HG03520 (cell line): ENCODE measurements around the gene QKI.

Experiments used
- ATAC-seq: cut with Tn5 transposase; IDR thresholded peaks from one replicate; pipeline ENCODE4 v1.9.1; 2021; ENCODE audit warnings: mild to moderate bottlenecking, moderate library complexity; ENCODE audit not compliant: unreplicated experiment

QKI gene

GRCh38 chr6:163527291-163527690, 112.8 kb downstream of the QKI start:
- no peak for ATAC-seq

- no peak for ATAC-seq
These were observed 115.1 kb downstream of the QKI start for GRCh38 chr6:163529605-163530004.

GRCh38 chr6:163530406-163530805, 115.9 kb downstream of the QKI start:
- no peak for ATAC-seq

GRCh38 chr6:163531122-163531521, 116.6 kb downstream of the QKI start:
- no peak for ATAC-seq

- ATAC-seq, result no peak
These were observed 118.1 kb downstream of the QKI start for GRCh38 chr6:163532526-163533078.

- ATAC-seq, result no peak
These were observed 118.9 kb downstream of the QKI start for GRCh38 chr6:163533443-163533842.

GRCh38 chr6:163536770-163537169, 122.3 kb downstream of the QKI start:
- ATAC-seq, result no peak

- no peak for ATAC-seq
These were observed 123.8 kb downstream of the QKI start for GRCh38 chr6:163538331-163538730.

GRCh38 chr6:163539101-163539762, 124.7 kb downstream of the QKI start:
- ATAC-seq, result no peak

GRCh38 chr6:163543321-163543720, 128.8 kb downstream of the QKI start:
- no peak for ATAC-seq

- ATAC-seq, result no peak
These were observed 130.9 kb downstream of the QKI start for GRCh38 chr6:163545370-163545769.

- ATAC-seq, result no peak
These were observed 132.8 kb downstream of the QKI start for GRCh38 chr6:163547287-163547686.

GRCh38 chr6:163548624-163549023, 134.1 kb downstream of the QKI start:
- no peak for ATAC-seq

GRCh38 chr6:163554032-163554431, 139.5 kb downstream of the QKI start:
- ATAC-seq, result no peak

GRCh38 chr6:163554663-163555062, 140.1 kb downstream of the QKI start:
- no peak for ATAC-seq

- ATAC-seq, result no peak
These were observed 145.1 kb downstream of the QKI start for GRCh38 chr6:163559661-163560060.

GRCh38 chr6:163563318-163563717, 148.8 kb downstream of the QKI start:
- ATAC-seq, result no peak

GRCh38 chr6:163564534-163564933, 150.0 kb downstream of the QKI start:
- ATAC-seq, result no peak

GRCh38 chr6:163565140-163565539, 150.6 kb downstream of the QKI start:
- no peak for ATAC-seq

GRCh38 chr6:163566056-163566455, 151.5 kb downstream of the QKI start:
- no peak for ATAC-seq

GRCh38 chr6:163568275-163568674, 153.8 kb downstream of the QKI start:
- no peak for ATAC-seq

GRCh38 chr6:163570579-163571231, 156.2 kb downstream of the QKI start:
- no peak for ATAC-seq
